HG03460 (cell line): ENCODE results near the gene SPDL1.
A peak's percentile ranks its signal among the peaks of the same experiment; 100 is the strongest.

ENCODE experiments used
- ATAC-seq: cut with Tn5 transposase; IDR thresholded peaks from one replicate; pipeline ENCODE4 v1.9.1; 2021; ENCODE audit not compliant: unreplicated experiment

The SPDL1 gene, protein sequence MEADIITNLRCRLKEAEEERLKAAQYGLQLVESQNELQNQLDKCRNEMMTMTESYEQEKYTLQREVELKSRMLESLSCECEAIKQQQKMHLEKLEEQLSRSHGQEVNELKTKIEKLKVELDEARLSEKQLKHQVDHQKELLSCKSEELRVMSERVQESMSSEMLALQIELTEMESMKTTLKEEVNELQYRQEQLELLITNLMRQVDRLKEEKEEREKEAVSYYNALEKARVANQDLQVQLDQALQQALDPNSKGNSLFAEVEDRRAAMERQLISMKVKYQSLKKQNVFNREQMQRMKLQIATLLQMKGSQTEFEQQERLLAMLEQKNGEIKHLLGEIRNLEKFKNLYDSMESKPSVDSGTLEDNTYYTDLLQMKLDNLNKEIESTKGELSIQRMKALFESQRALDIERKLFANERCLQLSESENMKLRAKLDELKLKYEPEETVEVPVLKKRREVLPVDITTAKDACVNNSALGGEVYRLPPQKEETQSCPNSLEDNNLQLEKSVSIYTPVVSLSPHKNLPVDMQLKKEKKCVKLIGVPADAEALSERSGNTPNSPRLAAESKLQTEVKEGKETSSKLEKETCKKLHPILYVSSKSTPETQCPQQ

DNA sequence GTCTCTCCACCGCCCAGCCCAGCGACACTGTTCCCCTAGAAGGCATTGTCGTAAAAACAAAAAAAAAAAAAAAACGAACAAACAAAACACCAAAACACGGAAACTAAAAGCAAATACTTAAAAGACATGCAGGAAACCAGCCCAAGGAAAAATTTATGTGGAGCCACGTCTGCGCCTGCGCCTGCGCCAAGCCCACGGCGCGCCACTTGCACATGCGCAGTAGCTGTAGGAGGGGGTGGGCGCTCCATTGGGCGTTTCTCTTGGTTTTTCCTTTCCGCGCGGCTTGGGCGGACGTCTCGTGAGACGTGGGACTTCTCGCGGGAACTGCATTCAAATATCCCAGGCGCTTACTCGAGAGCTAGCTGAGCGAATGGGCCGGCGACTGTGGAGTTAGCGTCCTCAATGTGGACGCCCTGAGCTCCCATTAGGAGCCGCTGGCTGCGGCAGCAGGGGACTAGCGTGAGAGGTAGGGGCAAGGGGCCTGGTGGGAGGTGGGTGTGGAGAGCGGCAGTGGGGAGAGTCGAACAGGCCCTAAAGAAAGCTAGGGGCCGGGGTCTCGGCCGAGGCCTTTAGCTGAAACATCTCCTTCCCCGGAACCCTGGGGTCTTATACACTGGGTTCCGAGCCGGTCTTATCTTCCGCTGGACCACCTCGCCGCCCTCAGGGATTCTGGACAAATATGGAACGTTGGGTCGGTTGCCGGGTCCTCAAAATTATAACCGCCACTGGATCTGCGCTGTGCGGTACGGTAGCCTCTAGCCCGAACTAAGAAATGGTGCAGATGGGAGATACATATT lies at the start of gene SPDL1:
TSS of gene SPDL1 (plus strand) at position 350 of the 797 bp plus-strand sequence. CDS start 4,644 bp downstream, outside the sequence.
- ATAC-seq = peak; percentile 96

DNA sequence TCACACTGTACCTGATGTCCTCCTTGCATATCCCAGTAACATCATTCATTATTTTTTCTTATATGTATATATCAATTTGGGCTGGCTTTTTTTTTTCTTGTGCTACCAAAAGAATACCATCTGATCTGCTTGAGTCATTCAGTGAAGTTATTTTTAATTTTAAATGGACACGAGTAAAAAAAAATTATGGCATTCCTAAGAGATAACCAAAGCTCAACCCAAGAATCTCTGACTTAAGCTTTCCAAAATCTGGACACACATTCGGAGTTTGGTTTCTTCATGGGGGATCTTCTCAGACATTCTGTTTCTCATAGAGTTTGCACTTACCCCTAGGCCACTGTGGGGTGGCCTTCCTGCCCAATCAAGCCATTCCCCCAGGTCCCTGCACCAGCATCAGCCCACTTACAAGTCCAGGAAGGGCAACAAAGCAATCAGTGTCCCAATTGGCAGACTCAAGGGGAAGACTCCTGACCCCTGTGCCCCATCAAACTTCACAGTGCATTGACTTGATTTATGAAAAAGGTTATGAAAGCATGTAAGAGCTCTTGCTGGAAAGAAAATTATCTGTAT lies 49.2 kb upstream of the SPDL1 start:
- ATAC-seq = no peak

DNA sequence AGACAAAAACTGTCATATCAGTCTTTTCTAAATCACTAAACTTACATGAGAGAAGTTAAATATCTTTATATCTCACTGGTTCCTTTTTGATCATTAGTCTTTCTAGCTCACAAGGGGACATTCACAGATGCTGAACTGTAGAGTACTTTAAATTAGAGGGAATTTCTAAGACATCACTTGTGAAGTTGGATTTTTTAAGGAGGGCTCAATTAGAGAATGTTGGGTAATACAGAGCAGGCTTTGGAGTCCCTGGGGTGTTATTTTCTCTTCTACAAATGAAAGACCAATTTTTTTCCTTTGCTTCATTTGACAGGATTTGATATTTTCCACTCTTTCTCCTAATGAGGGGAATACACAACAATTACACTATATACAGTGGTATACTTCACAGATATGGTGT lies 48.6 kb upstream of the SPDL1 start:
- no peak for ATAC-seq

DNA sequence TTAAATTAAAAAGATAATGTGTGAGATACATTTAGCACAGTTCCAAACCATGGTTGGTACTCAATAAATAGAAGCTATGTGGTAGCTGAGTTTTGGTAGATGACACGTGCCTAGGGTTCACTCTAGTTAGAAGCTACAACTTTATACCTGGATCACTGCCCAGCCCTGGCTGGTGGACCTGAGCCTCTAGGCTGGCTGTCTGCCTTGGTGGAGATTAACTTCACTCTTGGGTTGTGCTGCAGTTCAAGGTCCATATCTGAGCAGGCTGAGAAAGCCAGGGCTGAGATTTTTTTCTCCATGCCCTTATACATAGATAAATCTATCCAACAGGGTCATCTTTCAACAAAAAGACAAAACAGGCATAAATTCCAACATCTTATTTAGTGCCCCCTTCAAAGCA lies 44.6 kb upstream of the SPDL1 start:
- no peak for ATAC-seq

DNA sequence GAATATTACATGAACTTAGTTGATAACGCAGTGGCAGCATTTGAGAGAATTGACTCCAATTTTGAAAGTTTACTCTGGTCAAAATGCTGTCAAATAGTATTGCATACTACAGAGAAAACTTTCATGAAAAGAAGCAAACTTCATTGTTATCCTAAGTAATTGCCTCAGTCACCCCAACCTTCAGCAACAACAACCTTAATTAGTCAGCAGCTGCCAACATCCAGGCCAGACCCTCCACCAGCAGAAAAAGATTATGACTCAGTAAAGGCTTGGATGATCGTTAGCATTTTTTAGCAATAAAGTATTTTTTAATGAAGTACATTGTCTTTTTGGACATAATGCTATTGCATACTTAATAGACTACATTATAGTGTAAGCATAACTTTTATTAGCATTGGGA lies 40.8 kb upstream of the SPDL1 start:
- ATAC-seq = no peak

DNA sequence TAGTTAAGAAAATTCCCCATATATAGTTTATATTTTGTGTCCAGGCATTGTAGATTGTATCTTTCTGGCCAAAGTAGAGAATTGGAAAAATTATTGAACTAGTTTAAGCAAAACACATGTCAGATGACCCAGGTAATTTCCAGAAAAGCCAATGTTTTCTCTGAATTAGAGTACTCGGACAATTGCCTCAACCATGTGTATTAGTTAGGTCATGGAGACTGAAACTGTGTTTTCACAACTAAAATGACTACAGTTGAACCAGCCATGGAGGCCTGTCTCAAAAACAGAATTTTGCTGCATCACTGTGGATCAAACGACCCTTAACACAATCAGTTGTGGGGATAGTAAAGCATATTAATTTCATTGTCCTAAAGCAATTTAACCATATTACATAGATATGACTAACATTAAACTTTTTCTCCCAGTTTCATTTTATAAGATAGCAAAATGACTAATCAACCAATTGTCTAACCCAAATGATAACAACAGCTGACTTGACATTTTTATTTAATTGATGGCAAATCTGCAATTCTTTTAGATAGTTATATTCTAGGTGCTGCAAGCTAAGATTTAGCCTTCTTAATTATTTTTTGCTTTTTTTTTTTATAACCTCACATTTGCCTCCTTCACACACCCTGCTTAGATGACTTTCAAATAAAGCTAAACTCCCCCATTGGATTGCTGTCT lies 39.2 kb upstream of the SPDL1 start:
- ATAC-seq = no peak

DNA sequence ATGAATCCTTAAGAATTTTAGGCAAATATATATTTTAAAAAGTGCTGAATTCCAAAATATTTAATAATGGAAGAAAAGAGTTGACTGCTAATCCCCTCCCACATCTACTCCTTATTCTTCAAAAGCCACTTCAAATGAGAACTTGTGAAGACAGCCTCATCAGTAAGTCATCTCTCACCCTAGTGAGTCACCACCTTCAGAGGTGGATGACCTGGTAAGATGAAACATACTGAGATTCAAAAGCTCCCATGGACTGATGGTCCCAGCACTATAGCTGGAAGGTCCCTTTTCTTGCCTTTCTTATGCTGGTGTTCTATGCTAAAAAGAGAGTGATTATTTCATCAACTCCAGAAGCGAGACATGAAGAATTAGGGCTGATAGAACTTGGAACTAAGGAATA lies 37.8 kb upstream of the SPDL1 start:
- no peak for ATAC-seq

DNA sequence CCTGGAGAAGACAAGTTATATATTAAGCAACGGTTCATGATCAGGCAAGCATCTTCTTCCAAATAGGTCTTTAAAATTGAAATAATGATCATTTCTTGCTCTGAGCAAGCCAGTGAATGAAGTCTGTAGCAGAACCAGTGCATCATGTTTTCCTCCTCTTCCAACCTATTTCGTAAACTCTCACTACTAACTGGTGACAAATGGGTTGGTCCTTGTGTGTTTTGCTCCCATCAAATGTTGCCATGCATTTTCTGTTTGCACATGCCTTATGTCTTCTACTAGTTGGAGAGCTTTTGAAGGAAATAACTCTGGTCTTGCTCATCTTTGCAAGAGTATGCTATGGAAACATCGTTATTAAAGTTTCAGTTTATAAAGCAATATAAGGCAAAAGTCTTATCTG lies 37.2 kb upstream of the SPDL1 start:
- no peak for ATAC-seq

DNA sequence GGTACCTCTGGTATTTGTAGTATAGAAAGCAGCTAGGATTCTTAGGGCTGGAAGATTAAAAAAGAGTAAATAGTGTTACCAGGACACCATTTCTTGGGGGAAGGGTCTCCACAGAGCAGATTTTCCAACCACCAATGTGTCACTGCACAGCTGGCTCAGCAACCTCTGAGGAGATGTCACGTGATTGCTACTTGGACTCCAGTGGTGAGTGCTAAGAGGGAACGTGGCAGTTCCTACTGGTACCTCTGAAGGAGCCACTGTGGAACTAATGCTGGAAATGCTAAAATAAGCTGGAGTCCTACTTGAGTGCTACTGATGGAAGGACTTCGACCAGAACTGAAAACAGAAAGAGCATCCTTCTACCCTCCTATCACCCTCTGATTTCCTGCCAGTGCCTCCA lies 36.1 kb upstream of the SPDL1 start:
- no peak for ATAC-seq

DNA sequence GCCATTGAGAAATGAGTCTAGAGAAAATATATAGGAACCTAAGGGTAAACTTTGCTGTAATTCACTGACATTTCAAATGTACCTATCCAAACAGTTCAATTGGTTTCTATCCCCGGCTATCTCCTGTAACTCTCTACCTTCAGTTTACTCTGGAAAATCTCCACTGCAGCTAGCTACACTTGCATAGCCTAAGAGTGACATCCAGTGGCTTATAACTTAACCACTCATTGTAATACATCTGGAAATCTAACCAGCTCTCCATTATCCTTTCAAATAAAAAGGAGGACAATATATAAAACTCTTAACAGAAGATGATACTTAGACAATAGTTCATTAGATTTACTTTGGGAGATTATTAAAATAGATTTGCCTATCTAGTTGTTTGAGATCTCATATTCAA lies 35.3 kb upstream of the SPDL1 start:
- no peak for ATAC-seq

DNA sequence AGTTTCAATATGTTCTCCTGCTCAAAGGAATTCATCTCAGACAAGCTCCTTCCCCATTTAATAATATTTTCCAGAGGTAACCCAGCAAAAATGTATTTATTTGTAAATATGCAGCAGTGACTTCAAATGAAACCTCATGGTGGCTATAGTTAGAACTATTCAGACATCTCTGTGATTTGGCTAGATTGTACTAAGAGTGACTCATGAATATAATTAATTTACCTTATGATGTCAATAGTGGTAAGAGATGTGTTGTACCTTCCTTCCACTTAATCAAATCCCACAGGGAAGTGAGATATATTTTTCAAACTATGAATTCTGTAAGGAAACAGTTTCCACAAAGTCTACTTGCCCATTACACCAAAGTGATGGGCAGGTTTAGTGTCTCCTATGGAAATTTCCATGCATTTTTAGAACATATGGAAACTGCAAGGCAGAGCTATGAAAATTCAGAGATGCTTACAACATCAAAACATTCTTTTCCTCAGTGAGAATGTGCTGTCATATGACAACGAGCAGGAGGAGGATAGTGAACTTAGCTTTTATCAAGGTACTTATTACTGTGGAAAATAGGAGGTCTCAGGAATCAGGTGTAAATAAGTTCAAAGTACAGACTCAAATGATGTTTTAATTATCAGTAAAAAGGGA lies 34.0 kb upstream of the SPDL1 start:
- no peak for ATAC-seq

DNA sequence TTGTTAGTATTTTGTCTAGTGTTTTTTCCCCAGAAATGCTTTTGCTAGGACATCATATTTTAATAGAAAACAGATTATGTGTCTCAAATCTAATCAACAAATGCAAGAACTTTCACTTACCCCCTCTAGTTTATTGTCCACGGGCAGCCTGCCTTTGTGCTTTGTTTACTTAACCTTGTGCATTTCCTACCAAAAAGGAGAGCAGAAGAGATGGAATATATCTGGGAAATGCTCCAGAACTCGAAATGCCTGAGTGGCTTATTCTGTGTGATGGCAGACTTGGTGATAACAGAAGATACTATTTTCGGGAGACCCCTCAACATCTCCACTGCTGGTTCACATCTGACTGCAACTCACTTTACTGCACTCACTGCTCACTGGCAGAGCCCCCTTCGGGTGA lies 33.3 kb upstream of the SPDL1 start:
- ATAC-seq = no peak

DNA sequence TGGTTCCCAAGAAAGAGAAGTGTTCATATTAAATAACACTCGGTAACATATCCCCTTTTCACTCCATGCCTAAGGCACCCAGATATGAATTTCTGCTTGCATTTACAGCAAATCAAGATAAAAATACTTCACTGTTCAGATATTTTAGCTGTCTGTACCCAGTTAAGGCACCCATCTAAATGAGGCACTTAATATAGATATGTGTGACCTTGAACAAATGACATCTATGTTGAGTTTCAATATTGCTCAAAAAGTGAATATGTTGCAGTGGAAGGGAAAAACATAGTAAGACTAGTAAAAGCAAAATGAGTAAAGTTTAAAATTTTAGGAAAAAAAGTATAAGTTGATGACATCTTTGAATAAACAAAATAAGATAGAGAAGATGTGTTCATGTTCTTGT lies 32.4 kb upstream of the SPDL1 start:
- ATAC-seq = no peak

DNA sequence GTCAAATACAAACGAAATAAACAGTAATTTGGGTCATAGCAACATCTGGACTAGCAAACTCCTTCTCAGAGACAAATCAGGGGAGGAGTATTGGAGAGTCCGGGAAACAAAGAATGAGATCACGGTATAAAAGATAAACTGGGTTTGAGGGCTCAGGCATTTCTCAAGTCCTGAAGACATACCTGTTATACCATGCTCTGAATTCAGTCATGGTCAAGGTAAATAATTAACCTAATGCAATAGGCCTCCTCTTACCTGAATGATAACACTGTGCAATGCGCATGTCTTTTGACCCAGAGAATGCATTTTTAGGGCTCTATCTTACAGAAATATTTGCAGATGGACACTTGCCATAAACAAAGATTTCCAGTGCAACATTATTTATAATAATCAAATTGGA lies 31.9 kb upstream of the SPDL1 start:
- no peak for ATAC-seq

DNA sequence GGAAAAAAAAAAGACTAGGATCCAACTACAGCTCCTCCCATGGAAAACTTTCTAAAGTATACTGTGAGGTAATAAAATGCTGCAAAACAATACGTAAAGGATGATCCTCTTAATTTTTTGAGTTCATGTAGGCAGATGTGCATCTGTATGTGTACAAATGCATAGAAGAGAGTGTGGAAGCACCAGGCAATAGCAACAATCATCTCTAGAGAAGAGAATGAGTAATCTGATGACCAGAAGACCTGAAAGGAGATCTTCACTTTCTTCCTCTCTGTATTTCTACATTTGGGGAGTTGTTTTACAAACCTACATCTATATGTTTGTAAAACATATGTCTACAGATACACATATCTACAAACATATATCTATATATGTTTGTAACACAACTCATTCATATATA lies 29.3 kb upstream of the SPDL1 start:
- no peak for ATAC-seq

DNA sequence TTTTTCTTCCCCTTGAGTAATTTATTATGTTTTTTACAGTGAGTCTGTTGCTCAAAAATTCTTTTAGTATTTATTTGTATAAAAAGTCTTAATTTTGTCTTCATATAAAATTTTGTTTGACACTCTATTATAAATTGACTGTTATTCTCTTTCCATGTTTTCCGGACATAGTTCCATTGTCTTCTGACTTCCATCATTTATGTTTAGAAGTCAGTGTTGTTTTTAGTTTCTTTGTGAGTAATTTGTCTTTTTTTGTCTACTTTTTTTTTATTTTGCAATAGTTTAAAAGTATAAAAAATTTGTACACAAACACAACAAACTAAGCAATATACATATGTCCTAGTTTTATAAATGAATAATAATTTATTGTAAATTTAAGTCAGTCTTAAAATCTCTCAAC lies 25.7 kb upstream of the SPDL1 start:
- no peak for ATAC-seq

DNA sequence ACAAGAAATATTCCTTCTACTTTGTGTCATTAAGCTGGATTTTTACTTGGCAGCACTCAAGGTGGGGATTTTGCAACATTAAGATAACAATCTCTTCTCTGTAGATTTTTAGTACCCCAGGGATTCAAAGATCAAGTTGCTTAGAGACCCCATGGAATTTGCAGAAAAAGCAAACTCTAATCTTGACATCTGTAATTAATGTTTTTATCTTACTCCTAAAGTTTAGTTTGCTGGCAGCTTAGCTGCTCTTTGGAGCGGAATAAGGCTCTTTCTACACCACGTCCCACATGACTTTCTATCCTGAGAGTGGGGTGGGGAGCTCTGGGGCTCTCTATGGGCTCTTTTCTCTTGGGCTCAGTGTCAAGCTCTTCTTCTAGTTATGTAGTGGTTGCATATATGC lies 21.7 kb upstream of the SPDL1 start:
- no peak for ATAC-seq

DNA sequence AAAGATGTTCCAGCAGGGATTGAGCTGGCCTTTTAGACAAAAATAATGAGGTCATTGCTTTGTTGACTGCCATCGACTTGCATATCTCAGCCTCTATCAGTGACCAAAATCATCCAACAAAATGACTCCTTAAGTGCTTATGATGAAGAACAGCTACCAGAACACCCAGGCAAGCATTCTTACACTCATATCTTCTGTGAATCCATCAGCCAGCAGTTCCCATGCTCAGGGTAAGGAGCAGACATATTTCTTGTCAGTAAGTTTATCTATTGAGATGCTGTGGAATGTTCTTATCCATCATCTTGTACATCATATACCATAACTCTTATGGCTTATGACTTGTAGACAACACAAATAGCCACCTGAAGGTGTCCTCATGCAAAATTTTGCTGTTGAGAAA lies 20.2 kb upstream of the SPDL1 start:
- ATAC-seq = no peak

DNA sequence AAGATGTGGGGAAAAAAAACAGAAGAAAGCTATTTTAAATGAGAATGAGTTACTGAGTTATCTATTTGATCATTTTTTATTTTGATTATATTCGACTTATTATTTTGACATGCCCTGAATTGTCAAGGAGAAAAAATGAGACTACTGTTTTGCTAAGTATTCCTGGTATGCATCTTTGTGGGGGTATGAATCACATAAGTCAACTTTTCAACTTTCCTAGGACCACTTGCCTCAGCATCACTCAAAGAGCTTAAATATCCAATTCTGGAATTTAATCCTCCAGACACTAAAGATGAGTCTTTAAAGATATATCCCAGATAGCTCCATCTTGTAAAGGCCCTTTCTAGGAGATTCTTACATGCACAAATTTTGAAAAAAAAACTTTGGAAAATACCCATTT lies 17.4 kb upstream of the SPDL1 start:
- ATAC-seq = no peak

DNA sequence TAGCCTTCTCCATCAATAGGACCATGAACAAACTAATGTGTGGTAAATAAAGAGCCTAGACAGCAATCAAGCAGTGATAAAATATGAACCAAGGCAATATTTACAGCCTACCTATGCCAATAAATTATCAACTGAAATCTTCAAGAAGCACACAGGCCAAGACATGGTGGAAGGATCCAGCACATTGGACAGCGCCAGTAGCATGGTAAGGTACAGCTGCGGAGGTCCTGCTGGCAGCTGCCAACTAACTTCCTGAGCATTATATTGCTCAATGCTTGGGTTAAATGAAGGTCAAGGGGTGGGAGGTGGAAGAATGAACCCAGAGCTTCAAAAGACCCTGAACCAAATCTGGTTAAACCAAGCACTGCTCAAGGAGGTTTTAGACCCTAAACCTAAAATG lies 16.5 kb upstream of the SPDL1 start:
- ATAC-seq = no peak

DNA sequence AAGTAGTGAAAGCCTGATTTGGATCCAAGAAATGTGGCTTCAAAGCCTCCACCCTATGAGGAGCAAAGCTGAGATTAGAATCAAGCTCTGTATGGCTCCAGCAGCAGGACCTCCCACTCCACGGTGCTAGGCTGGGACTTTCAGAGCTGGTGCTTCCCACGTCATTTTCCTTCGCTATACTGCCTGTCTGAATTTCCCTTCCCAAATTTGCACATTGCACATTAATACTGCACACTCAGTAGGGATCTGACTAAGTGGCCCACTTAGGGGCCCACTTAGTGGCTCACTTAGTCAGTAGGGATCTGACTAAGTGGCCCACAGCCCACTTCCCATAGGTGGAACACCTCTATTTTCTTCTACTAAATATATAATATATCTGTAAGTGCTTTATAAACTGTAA lies 14.1 kb upstream of the SPDL1 start:
- ATAC-seq = no peak
